Liver (tissue), 9 donors: ENCODE results near the gene NDUFS6. TPM values are rescaled to one million over a fixed set of nuclear protein-coding genes. Genes with fewer than 3 reads are reported as not detected.
"Not testable (repeated sequence)": the region's sequence is repeated elsewhere in the genome, so short reads cannot be mapped to it uniquely, and the experiment has no call there.

Experiments used
- DNase-seq: peaks from one replicate; pipeline ENCODE4 v3.0.0-alpha.2; 2017; ENCODE audit warnings: low spot score
- H3K27ac ChIP-seq, 2 donors: one replicate each; pipeline ENCODE4 v1.7.0; 2013; ENCODE audit warnings: inconsistent platforms in 2 of 2, low read length in 2 of 2, control low read depth in 1 of 2, low read depth in 1 of 2, mild to moderate bottlenecking in 1 of 2
- H3K27me3 ChIP-seq, 4 donors: one replicate each; pipeline versions ENCODE4 v1.6.1 to v1.7.0; 2013; ENCODE audit warnings: low read length in 3 of 4, inconsistent platforms in 1 of 4, mild to moderate bottlenecking in 1 of 4, moderate library complexity in 1 of 4; ENCODE audit not compliant: control insufficient read depth in 4 of 4, insufficient read depth in 4 of 4
- H3K36me3 ChIP-seq, 4 donors: one replicate each; pipeline versions ENCODE4 v1.6.1 to v1.7.0; 2013; ENCODE audit warnings: low read length in 3 of 4, mild to moderate bottlenecking in 3 of 4, low read depth in 1 of 4, moderate library complexity in 1 of 4; ENCODE audit not compliant: control insufficient read depth in 4 of 4, insufficient read depth in 3 of 4
- H3K4me1 ChIP-seq, 4 donors: one replicate each; pipeline versions ENCODE4 v1.6.1 to v1.7.0; 2013; ENCODE audit warnings: low read length in 3 of 4, mild to moderate bottlenecking in 3 of 4, moderate library complexity in 1 of 4; ENCODE audit not compliant: control insufficient read depth in 4 of 4, insufficient read depth in 4 of 4
- H3K4me3 ChIP-seq, 3 donors: one replicate each; pipeline versions ENCODE4 v1.6.1 to v1.7.0; 2013; ENCODE audit warnings: low read length in 3 of 3, control low read depth in 1 of 3, low read depth in 1 of 3, mild to moderate bottlenecking in 1 of 3
- H3K9ac ChIP-seq, 2 donors: one replicate each; pipeline ENCODE4 v1.7.0; 2013; ENCODE audit warnings: low read length in 2 of 2, mild to moderate bottlenecking in 2 of 2, moderate library complexity in 2 of 2, control low read depth in 1 of 2, low read depth in 1 of 2
- H3K9me3 ChIP-seq, 4 donors: one replicate each; pipeline versions ENCODE4 v1.6.1 to v1.7.0; 2013; ENCODE audit warnings: low read length in 3 of 4; ENCODE audit not compliant: control insufficient read depth in 4 of 4
- FOXA1 ChIP-seq: IDR thresholded peaks from 2 replicates; pipeline ENCODE4 v1.6.1; 2016; ENCODE audit warnings: antibody characterized with exemption
- FOXA2 ChIP-seq: IDR thresholded peaks from 2 replicates; pipeline ENCODE4 v1.6.1; 2016; ENCODE audit warnings: antibody characterized with exemption
- GABPA ChIP-seq, 2 donors: IDR thresholded peaks in 1 of 2; conservative IDR thresholded peaks in 1 of 2; 2 replicates each; pipeline ENCODE4 v1.6.1; 2016; ENCODE audit warnings: antibody characterized with exemption in 2 of 2, mild to moderate bottlenecking in 1 of 2, moderate library complexity in 1 of 2
- HNF4A ChIP-seq, 2 donors: conservative IDR thresholded peaks; 2 replicates each; pipeline ENCODE4 v1.6.1; 2016; ENCODE audit warnings: antibody characterized with exemption in 2 of 2, mild to moderate bottlenecking in 2 of 2
- HNF4G ChIP-seq: IDR thresholded peaks from 2 replicates; pipeline ENCODE4 v1.6.1; 2016; ENCODE audit warnings: antibody characterized with exemption
- RAD21 ChIP-seq, 2 donors: IDR thresholded peaks; 2 replicates each; pipeline ENCODE4 v1.6.1; 2016; ENCODE audit warnings: antibody characterized with exemption in 2 of 2, mild to moderate bottlenecking in 2 of 2
- RXRA ChIP-seq, 2 donors: IDR thresholded peaks; 2 replicates each; pipeline ENCODE4 v1.6.1; 2017 to 2018; ENCODE audit warnings: antibody characterized with exemption in 2 of 2, mild to moderate bottlenecking in 1 of 2
- SP1 ChIP-seq: IDR thresholded peaks from 2 replicates; pipeline ENCODE4 v1.6.1; 2018; ENCODE audit warnings: antibody characterized with exemption, mild to moderate bottlenecking
- WGBS: extraction: QIAGEN DNeasy Blood & Tissue Kit; methylation state at CpG from one replicate; pipeline ENCODE4 v1.1.7; 2013; 5-methylcytosine and 5-hydroxymethylcytosine counted together
- polyA plus RNA-seq, 2 donors: library from polyadenylated mRNA; stranded (reverse) in 1 of 2; unstranded in 1 of 2; fragments of 200-250 nt in 1 of 2; fragments of >200 nt in 1 of 2; fragmentation: Nextera tagmentation in 1 of 2; extraction: Ambion mirVana in 1 of 2; gene quantifications; one replicate each; pipeline versions ENCODE4 v1.2.1 to v1.2.3, GENCODE V29; 2013 to 2015
- total RNA-seq, 2 donors: library from RNA; depleted of rRNA; stranded (reverse); fragments of >200 nt; gene quantifications; one replicate each; pipeline ENCODE4 v1.2.3, GENCODE V29; 2014
- TF ChIP-seq, protein P1 (sequence below): IDR thresholded peaks from 2 replicates; pipeline ENCODE4 v1.6.1; 2016; ENCODE audit warnings: antibody characterized with exemption
- TF ChIP-seq, protein P2 (sequence below): IDR thresholded peaks from 2 replicates; pipeline ENCODE4 v1.6.1; 2016; ENCODE audit warnings: antibody characterized with exemption, mild to moderate bottlenecking
- donor health status: healthy.
- donor health status: healthy.
- donor health status: healthy.
- donor health status: healthy.
- donor health status: healthy.

Gene NDUFS6
- total and polyA plus RNA-seq, 4 donors, result 18.7 to 82.5 (median 47.3) TPM

DNA sequence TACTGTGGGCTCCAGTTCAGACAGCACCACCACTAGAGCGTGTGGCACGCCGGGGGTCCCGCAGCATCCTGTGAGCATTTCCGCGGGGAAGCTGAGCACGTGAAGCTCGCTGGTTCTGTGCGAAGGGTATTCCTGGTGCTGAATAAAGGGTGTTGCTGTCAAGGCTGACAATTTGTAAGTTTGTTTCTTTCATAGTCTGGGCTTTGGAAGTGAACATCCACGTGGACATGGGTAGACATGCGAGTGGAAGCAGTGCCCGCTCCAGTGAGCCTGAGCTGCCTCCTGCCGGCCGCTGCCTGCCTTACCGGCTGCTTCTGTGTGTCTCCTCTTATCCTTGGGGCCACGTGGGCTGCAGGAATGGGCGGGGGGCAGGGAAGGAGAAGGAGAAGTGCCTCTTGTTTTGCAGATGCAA is 14.7 kb downstream of the NDUFS6 start:
- Histone ChIP-seq H3K9ac (no peak overlapping the region), H3K36me3 (peaks cover 28 to 78% (median 62%) of the 10 kb centered on the region in 4 donors), H3K9me3 (no peaks in the 10 kb centered on the region), H3K27me3 (no peaks in the 10 kb centered on the region), H3K4me3 (no peak overlapping the region), H3K27ac (no peak overlapping the region), H3K4me1 (no peaks in the 10 kb centered on the region)
- 95% methylated on average over 17 of the region's 17 CpGs for WGBS
- TF ChIP-seq HNF4A (conservative IDR thresholded peaks at IDR 0.05) (no peak), GABPA (IDR thresholded peaks at IDR 0.05 in 1 of 2, conservative IDR thresholded peaks at IDR 0.05 in 1 of 2) (no peak), HNF4G (no peak)
- TF ChIP-seq, protein P1, sequence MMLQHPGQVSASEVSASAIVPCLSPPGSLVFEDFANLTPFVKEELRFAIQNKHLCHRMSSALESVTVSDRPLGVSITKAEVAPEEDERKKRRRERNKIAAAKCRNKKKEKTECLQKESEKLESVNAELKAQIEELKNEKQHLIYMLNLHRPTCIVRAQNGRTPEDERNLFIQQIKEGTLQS, result no peak
- no peak for DNase-seq

DNA sequence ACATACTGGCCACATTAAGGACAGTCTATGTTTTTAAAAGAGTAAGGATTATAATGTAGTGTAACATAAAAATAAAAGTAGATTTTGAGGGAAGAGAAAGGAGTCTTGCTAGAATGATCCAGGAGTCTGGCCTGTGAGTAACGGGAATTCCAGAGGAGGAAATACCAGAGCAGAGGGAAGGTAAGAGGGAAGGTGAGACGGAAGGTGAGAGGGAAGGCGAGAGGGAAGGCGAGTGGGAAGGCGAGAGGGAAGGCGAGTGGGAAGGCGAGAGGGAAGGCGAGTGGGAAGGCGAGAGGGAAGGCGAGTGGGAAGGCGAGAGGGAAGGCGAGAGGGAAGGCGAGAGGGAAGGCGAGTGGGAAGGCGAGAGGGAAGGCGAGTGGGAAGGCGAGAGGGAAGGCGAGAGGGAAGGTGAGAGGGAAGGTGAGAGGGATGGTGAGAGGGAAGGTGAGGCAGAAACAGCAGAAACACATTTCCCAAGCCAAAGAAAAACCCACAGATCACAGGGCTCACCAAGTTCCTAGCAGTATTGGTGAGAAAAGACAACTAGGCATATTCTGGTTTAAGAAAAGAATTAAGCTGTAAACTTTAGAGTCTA is 15.4 kb downstream of the NDUFS6 start:
- not testable (repeated sequence) for DNase-seq, H3K4me3 ChIP-seq, H3K27ac ChIP-seq, H3K27me3 ChIP-seq, H3K9ac ChIP-seq, H3K9me3 ChIP-seq, H3K4me1 ChIP-seq
- H3K36me3 ChIP-seq, result peaks cover 26 to 78% (median 57%) of the 10 kb centered on the region in 4 donors
- WGBS, result 92% methylated on average over 18 of the region's 18 CpGs

DNA sequence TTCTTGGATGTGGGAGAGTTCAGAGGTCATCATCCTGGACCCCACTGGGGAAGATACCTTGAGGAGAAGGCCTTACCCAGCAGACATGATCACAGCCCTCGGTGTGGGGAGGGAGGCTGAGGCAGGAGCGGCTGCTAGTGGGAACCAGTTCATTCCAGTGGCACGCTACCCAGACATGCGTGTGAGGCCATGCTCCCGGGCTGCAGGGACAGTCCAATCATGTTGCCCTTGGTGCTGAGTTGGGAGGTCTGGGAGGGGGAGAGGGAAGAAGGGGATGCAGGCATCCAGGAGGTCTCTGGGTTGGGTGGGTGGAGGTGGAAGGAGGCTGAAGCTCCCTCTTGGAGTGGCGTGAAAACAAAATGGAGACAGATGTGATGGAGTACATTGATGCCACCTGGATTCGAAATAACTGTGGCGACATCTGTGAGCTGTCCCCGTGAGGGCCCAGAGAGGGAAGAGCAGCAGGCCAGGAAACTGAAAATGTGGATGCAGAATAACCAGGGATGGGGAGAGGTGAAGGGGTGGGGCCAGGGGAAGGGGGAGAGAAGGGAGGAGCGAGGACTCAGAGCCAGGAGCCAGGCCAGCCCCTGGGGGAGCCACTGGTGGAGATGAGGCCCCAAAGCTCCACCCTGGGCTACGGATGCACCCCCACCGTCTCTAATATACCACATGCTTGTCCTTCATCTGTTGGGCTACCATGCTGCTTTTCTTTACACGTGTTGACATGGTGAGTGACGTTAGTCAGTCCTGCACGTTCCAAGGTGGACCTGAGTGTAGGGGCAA is 16.2 kb downstream of the NDUFS6 start:
- Histone ChIP-seq H3K27me3 (no peaks in the 10 kb centered on the region), H3K9ac (no peak overlapping the region), H3K36me3 (peaks cover 26 to 79% (median 52%) of the 10 kb centered on the region in 4 donors), H3K9me3 (no peaks in the 10 kb centered on the region), H3K4me3 (no peak overlapping the region), H3K27ac (no peak overlapping the region), H3K4me1 (no peaks in the 10 kb centered on the region)
- TF ChIP-seq FOXA2 (no peak), RXRA (IDR thresholded peaks at IDR 0.05) (no peak), GABPA (IDR thresholded peaks at IDR 0.05 in 1 of 2, conservative IDR thresholded peaks at IDR 0.05 in 1 of 2) (no peak), RAD21 (IDR thresholded peaks at IDR 0.05) (no peak), SP1 (no peak), FOXA1 (no peak), HNF4A (conservative IDR thresholded peaks at IDR 0.05) (no peak)
- TF ChIP-seq, protein P1, result no peak
- TF ChIP-seq, protein P2, sequence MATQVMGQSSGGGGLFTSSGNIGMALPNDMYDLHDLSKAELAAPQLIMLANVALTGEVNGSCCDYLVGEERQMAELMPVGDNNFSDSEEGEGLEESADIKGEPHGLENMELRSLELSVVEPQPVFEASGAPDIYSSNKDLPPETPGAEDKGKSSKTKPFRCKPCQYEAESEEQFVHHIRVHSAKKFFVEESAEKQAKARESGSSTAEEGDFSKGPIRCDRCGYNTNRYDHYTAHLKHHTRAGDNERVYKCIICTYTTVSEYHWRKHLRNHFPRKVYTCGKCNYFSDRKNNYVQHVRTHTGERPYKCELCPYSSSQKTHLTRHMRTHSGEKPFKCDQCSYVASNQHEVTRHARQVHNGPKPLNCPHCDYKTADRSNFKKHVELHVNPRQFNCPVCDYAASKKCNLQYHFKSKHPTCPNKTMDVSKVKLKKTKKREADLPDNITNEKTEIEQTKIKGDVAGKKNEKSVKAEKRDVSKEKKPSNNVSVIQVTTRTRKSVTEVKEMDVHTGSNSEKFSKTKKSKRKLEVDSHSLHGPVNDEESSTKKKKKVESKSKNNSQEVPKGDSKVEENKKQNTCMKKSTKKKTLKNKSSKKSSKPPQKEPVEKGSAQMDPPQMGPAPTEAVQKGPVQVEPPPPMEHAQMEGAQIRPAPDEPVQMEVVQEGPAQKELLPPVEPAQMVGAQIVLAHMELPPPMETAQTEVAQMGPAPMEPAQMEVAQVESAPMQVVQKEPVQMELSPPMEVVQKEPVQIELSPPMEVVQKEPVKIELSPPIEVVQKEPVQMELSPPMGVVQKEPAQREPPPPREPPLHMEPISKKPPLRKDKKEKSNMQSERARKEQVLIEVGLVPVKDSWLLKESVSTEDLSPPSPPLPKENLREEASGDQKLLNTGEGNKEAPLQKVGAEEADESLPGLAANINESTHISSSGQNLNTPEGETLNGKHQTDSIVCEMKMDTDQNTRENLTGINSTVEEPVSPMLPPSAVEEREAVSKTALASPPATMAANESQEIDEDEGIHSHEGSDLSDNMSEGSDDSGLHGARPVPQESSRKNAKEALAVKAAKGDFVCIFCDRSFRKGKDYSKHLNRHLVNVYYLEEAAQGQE, result no peak
- WGBS, result 90% methylated on average over 15 of the region's 15 CpGs
- no peak for DNase-seq
